ENCODE data around the gene GAL3ST3.

The GAL3ST3 gene

DNA sequence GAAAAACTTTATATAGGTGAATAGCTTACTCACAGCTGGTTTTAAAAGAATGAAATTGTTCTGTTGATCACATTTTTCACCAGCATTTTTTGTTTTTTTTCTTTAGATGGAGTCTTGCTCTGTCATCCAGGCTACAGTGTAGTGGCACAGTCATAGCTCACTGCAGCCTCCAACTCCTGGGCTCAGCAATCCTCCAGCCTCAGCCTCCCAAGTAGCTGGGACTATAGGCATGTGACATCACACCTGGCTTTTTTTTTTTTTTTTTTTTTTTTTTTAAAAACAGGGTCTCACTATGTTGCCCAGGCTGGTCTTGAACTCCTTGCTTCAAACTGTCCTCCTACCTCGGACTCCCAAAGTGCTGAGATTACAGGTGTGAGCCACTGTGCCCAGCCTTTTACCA is 24.7 kb upstream of the GAL3ST3 start:
- H3K27ac ChIP-seq = no peak overlapping the region
- TF ChIP-seq ZFX (IDR thresholded peaks at IDR 0.05; ENCODE audit: borderline replicate concordance) = no peak
- TF ChIP-seq, protein P1, sequence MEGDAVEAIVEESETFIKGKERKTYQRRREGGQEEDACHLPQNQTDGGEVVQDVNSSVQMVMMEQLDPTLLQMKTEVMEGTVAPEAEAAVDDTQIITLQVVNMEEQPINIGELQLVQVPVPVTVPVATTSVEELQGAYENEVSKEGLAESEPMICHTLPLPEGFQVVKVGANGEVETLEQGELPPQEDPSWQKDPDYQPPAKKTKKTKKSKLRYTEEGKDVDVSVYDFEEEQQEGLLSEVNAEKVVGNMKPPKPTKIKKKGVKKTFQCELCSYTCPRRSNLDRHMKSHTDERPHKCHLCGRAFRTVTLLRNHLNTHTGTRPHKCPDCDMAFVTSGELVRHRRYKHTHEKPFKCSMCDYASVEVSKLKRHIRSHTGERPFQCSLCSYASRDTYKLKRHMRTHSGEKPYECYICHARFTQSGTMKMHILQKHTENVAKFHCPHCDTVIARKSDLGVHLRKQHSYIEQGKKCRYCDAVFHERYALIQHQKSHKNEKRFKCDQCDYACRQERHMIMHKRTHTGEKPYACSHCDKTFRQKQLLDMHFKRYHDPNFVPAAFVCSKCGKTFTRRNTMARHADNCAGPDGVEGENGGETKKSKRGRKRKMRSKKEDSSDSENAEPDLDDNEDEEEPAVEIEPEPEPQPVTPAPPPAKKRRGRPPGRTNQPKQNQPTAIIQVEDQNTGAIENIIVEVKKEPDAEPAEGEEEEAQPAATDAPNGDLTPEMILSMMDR (IDR thresholded peaks at IDR 0.05) = no peak

DNA sequence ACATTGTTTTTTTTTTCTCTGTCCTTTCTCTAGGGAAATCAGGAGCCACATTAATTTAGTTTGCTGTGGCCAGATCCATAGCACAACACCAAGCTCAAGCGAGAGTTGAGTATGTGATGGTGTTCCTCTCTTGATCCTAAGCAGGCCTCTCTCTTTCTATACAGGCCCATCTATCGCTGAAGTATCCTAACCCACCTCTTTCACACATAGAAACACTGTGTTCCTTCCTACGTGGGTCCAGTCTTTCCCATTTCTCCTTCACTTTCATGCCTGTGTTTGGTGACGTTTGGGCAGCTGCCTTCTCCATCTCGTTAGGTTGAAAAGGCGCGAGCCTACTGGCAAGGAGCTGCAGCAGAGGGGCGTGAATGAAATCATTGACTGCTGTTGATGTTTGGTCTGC is 23.6 kb upstream of the GAL3ST3 start:
- TF ChIP-seq ZFX (IDR thresholded peaks at IDR 0.05; ENCODE audit: borderline replicate concordance) = no peak
- TF ChIP-seq, protein P1 (IDR thresholded peaks at IDR 0.05) = no peak
- no peak overlapping the region for H3K27ac ChIP-seq

DNA sequence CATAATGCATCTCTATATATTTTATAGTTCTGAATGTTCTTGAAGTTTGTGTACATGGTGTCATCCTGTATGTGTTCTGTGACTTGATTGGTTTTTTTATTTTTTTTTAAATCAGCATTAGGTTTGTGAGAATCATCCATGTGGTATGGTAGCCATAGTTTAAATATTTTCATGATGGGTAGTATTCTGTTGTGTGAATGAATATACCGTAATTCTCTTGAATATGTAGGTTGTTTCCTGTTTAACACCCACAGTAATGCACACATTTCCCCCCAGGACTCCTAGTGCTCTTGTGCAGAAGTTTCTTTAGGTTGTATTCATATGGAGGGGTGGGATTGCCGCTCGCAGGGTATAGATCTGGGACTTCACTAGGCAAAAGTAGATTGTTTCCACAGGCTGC is 23.1 kb upstream of the GAL3ST3 start:
- no peak overlapping the region for H3K27ac ChIP-seq
- TF ChIP-seq ZFX (IDR thresholded peaks at IDR 0.05; ENCODE audit: borderline replicate concordance) = no peak
- TF ChIP-seq, protein P1 (IDR thresholded peaks at IDR 0.05) = no peak

DNA sequence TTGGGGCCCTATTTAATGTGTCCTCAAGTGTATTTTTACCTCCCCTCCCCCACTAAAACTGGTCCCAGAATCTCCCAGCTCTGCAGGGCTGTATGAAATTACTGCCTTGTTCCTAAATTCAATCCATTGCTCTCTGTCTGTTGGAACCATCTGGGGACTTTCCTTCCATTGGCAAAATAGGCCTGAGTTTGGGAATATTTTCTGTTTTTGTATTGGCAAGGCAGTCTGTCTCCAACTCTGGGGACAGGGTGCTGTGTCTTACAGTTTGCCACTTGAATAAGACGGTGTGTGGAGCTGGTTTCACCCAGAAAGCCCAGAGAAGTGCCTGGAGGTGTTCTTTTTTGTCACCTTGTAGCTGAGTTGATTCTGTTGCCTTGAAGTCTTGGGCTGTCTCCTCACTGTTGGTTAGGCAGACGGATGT is 22.4 kb upstream of the GAL3ST3 start:
- TF ChIP-seq, protein P1 (IDR thresholded peaks at IDR 0.05) = no peak
- TF ChIP-seq ZFX (IDR thresholded peaks at IDR 0.05; ENCODE audit: borderline replicate concordance) = no peak
- H3K27ac ChIP-seq = peak overlapping the region; percentile 78; the same call in 1 of the 2 replicates

DNA sequence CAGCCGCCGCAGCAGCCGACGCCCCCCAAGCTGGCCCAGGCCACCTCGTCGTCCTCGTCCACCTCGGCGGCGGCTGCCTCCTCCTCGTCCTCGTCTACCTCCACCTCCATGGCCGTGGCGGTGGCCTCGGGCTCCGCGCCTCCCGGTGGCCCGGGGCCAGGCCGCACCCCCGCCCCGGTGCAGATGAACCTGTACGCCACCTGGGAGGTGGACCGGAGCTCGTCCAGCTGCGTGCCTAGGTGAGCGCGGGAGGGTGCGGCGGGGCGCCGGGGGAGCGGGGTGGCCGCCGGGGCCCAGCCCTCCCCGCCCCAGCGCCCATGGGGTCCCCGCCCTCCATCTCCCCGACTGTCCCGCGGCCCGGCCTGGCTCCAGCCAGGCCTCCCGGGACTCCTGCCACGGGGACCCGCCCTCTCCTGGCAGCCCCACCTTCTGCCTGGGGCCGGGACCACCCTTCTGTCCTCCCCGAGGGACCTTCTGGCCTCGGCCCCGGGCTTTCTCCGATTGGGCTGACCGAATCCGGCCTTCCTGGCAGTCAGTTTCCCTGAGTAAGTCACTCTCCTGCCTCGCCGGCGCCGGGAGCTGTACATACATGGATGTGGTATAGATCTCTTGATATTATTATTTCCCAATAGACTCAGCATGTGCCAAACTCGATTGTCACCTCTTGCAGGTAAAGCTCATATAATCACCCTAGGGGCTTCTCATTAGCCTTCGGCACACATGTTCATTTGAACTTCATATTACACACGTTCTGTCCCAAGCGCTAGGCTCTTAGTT is 21.8 kb upstream of the GAL3ST3 start:
- H3K27ac ChIP-seq = peak overlapping the region; percentile 78
- TF ChIP-seq, protein P1 (IDR thresholded peaks at IDR 0.05) = no peak
- no peak for TF ChIP-seq ZFX (IDR thresholded peaks at IDR 0.05; ENCODE audit: borderline replicate concordance)

DNA sequence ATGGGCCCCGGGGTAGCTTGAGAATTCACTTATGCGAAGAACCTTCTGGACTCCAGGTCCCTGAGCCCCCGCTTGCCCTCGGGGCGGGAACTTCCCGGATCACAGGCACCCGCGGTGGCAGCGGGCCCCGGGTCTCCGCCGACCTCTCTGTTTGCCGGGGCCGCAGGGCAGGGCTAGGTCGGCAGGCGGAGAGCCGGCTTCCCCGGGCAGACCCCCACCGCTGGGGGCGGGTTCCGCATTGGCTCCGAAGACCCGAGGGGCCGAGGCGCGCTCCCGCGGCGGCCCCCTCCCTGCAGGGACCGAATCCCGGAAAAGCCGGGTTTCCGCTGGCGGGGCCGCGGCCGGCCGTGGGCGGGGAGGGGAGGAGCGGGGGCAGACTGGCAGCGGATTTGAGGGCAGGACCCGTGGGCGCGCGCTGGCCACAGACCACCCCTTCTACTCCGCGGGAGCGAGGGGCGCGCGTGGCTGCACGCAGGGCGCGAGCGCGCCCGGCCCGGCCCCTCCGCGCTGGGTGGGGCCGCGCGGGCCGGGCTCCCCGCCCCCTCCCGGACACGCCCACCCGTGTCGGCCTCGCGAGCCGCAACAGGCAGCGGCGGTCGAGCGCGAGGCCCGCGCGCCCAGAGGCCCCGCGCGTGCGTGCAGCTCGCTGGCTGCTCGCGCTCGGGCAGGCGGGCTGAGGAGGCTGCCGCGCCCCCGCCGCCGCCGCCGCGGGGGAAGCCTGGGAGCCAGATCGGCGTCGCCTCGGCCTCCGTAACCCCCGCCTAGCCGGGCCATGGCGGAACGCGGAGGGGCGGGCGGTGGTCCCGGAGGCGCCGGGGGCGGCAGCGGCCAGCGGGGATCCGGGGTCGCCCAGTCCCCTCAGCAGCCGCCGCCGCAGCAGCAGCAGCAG is 21.0 kb upstream of the GAL3ST3 start, which contains the start of gene PACS1:
PACS1 (plus strand) TSS at position 558 of the 889 bp plus-strand sequence; CDS start at position 773, 215 bp downstream.
- TF ChIP-seq, protein P1 (IDR thresholded peaks at IDR 0.05) = no peak; the same call in 1 of the 2 replicates
- no peak for TF ChIP-seq ZFX (IDR thresholded peaks at IDR 0.05; ENCODE audit: borderline replicate concordance)
- peak within 1 kb of the TSS; percentile 78 for H3K27ac ChIP-seq
